ENCODE measurements around the gene GPS2. TPM values are rescaled to one million over a fixed set of nuclear protein-coding genes. Genes with fewer than 3 reads are reported as not detected.

The GPS2 gene
- total and polyA plus RNA-seq, 8 donors = 48.2 to 102 (median 80.8) TPM

DNA sequence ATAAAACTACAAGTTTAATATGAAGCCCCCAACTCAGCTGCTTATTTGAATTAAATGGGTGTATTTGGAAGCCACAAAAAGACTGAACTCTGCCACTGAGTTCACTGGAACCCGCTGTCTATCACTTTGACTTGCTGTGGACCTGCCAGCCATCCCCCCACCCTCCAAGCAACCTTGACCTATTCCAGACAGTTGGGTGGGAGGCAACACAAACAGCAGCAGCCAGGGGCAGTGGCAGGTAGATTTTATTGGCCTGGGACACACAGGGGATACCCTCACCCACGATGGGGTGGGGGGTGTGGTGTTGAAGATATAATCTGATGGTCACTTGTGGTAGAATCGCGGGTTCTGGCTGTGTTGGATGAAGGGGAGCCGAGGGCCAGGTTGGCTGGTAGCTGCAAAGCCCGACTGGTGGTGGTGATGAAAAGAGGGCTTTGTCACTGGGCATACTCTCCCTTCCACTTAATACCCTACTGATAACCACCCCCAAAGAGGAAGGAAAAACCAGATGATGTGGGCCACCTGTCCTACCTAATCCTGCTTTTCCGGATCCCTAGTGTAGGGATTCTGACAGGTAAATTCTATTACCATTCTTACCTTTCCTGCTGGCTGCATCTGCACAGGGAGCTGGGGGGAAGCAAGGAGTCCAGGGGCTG, 2.6 kb downstream of the GPS2 start:
- peaks cover 32 to 65% of the 10 kb centered on the region in 2 donors for H3K4me1 ChIP-seq
- peaks cover 7 to 66% of the 10 kb centered on the region in 2 donors for H3K36me3 ChIP-seq
- H3K9me3 ChIP-seq = no peaks in the 10 kb centered on the region
- no peak overlapping the region for H3K27ac ChIP-seq
- DNase-seq (peak in 1 of 4 donors; percentile 17), ATAC-seq (no peak)
- no peak overlapping the region for H3K4me3 ChIP-seq
- TF ChIP-seq CTCF (IDR thresholded peaks at IDR 0.05) = no peak
- H3K27me3 ChIP-seq = no peaks in the 10 kb centered on the region
- intact Hi-C loops (cut with DNase I) = no loop called here

GRCh38 chr17:7311110-7311705, 4.0 kb downstream of the GPS2 start:
- H3K27ac ChIP-seq = no peak overlapping the region
- intact Hi-C loops (cut with DNase I) = no loop called here
- peaks cover 7 to 52% of the 10 kb centered on the region in 2 donors for H3K36me3 ChIP-seq
- peaks cover 33 to 68% of the 10 kb centered on the region in 2 donors for H3K4me1 ChIP-seq
- TF ChIP-seq CTCF (IDR thresholded peaks at IDR 0.05) = no peak
- no peaks in the 10 kb centered on the region for H3K27me3 ChIP-seq
- DNase-seq (no peak), ATAC-seq (no peak)
- no peaks in the 10 kb centered on the region for H3K9me3 ChIP-seq
- H3K4me3 ChIP-seq = no peak overlapping the region

- peak in 1 of 4 donors; percentile 20 for DNase-seq
- intact Hi-C loops (cut with DNase I) = no loop called here
- Histone ChIP-seq H3K4me3 (peak overlapping the region in 1 of 2 donors; percentile 97), H3K27me3 (no peaks in the 10 kb centered on the region), H3K4me1 (peaks cover 29 to 59% of the 10 kb centered on the region in 2 donors), H3K9me3 (no peaks in the 10 kb centered on the region), H3K27ac (peak overlapping the region; percentile 96), H3K36me3 (peaks cover 7 to 50% of the 10 kb centered on the region in 2 donors)
- ATAC-seq = no peak
- TF ChIP-seq CTCF (IDR thresholded peaks at IDR 0.05) = no peak
Observed at GRCh38 chr17:7309628-7310027, 5.5 kb downstream of the GPS2 start.

DNA sequence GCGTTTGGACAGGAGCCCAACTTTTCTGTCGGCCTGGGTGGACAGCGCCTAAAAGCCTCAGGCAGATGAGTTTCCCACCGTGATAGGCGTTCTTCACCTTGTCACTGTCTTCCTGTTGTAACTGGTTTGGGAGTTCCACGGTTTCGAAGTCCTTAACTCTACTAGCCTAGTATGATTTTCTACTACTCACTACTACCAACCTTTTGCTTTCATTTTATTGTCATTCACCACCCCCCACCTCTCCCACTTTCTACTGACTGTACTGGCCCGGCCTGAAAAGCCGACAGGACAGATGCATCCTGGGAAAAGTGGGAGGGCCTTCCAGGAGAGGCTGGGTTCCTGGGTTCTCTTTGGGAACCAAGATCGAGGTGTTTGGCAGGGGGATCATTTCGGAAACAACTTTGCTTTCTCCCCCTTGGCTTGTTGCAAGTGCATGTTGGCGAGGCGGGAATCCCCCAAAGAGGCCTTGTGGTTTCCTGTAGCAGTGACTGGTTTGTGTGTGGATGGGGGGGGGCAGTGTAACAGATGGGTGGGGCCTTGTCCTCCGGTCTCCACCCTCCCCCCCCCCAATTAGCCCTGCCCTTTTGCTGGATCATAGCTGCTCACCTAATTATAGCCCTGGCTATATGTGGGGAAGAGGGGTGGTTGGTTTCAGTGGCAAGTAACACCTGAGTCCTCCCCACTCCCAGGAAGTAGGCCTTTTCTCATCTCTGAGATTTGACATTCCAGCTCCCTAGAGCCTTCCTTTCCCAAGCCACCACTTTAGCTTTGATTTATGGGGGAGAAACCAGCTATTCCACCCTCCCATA, 6.3 kb downstream of the GPS2 start:
- peak overlapping the region; percentile 89 to 97 for H3K4me3 ChIP-seq
- no peaks in the 10 kb centered on the region for H3K27me3 ChIP-seq
- no peaks in the 10 kb centered on the region for H3K9me3 ChIP-seq
- peaks cover 7 to 48% of the 10 kb centered on the region in 2 donors for H3K36me3 ChIP-seq
- intact Hi-C loops (cut with DNase I) = no loop called here
- peak; percentile 53 for ATAC-seq
- peak in 2 of 4 donors; percentile 74 to 81 for DNase-seq
- peak overlapping the region; percentile 96 for H3K27ac ChIP-seq
- peaks cover 23 to 51% of the 10 kb centered on the region in 2 donors for H3K4me1 ChIP-seq
- no peak for TF ChIP-seq CTCF (IDR thresholded peaks at IDR 0.05)
